Mononuclear cell (primary cell): ENCODE measurements around the gene NDUFB10. TPM values are rescaled to one million over a fixed set of nuclear protein-coding genes. Genes with fewer than 3 reads are reported as not detected.
A peak's percentile ranks its signal among the peaks of the same experiment; 100 is the strongest.

Source experiments
- H3K27me3 ChIP-seq: 2 replicates; pipeline ENCODE4 v1.6.0; 2011; ENCODE audit warnings: low read length, control low read depth; ENCODE audit not compliant: insufficient read depth
- H3K4me1 ChIP-seq: 2 replicates; pipeline ENCODE4 v1.5.1; 2011; ENCODE audit warnings: mild to moderate bottlenecking, low read length, control low read depth; ENCODE audit not compliant: insufficient read depth
- H3K4me3 ChIP-seq: 2 replicates; pipeline ENCODE4 v1.5.1; 2011; ENCODE audit warnings: mild to moderate bottlenecking, low read length, moderate library complexity
- H3K9me3 ChIP-seq: 2 replicates; pipeline ENCODE4 v1.5.1; 2011; ENCODE audit warnings: low read depth, mild to moderate bottlenecking, control low read depth, low read length
- total RNA-seq: library from RNA; depleted of rRNA; stranded (reverse); fragments of >200 nt; gene quantifications from one replicate; pipeline ENCODE4 v1.2.3, GENCODE V29; 2012

NDUFB10 gene
- total RNA-seq, 1 donor: 57.1 TPM

GRCh38 chr16:1991948-1992703 is 32.8 kb downstream of the NDUFB10 start:
- peaks cover 21% of the 10 kb centered on the region for H3K4me1 ChIP-seq
- H3K4me3 ChIP-seq: peak overlapping the region; percentile 15
- H3K9me3 ChIP-seq: no peaks in the 10 kb centered on the region
- H3K27me3 ChIP-seq: peaks cover 23% of the 10 kb centered on the region

- H3K4me3 ChIP-seq: no peak overlapping the region
- H3K27me3 ChIP-seq: peaks cover 23% of the 10 kb centered on the region
- H3K4me1 ChIP-seq: peaks cover 21% of the 10 kb centered on the region
- H3K9me3 ChIP-seq: no peaks in the 10 kb centered on the region
Measured at GRCh38 chr16:1992704-1993317, 33.5 kb downstream of the NDUFB10 start.

- Histone ChIP-seq H3K4me3 (no peak overlapping the region), H3K27me3 (peaks cover 20% of the 10 kb centered on the region), H3K4me1 (peaks cover 21% of the 10 kb centered on the region), H3K9me3 (no peaks in the 10 kb centered on the region)
Measured at GRCh38 chr16:1993731-1994131, 34.4 kb downstream of the NDUFB10 start.

- Histone ChIP-seq H3K27me3 (no peaks in the 10 kb centered on the region), H3K4me3 (no peak overlapping the region), H3K9me3 (no peaks in the 10 kb centered on the region), H3K4me1 (no peaks in the 10 kb centered on the region)
Measured at GRCh38 chr16:1997494-1998359, 38.4 kb downstream of the NDUFB10 start.

GRCh38 chr16:1998360-1998835 is 39.1 kb downstream of the NDUFB10 start:
- Histone ChIP-seq H3K9me3 (no peaks in the 10 kb centered on the region), H3K4me1 (no peaks in the 10 kb centered on the region), H3K27me3 (no peaks in the 10 kb centered on the region), H3K4me3 (no peak overlapping the region)

GRCh38 chr16:1998852-1999801 is 39.8 kb downstream of the NDUFB10 start:
- Histone ChIP-seq H3K4me1 (peaks cover 4% of the 10 kb centered on the region), H3K4me3 (no peak overlapping the region), H3K9me3 (no peaks in the 10 kb centered on the region), H3K27me3 (no peaks in the 10 kb centered on the region)

- H3K4me1 ChIP-seq: peaks cover 9% of the 10 kb centered on the region
- no peaks in the 10 kb centered on the region for H3K9me3 ChIP-seq
- H3K4me3 ChIP-seq: no peak overlapping the region
- H3K27me3 ChIP-seq: no peaks in the 10 kb centered on the region
Measured at GRCh38 chr16:1999866-2000514, 40.7 kb downstream of the NDUFB10 start.

- no peak overlapping the region for H3K4me3 ChIP-seq
- H3K4me1 ChIP-seq: peaks cover 19% of the 10 kb centered on the region
- no peaks in the 10 kb centered on the region for H3K27me3 ChIP-seq
- H3K9me3 ChIP-seq: no peaks in the 10 kb centered on the region
Measured at GRCh38 chr16:2001035-2001434, 41.7 kb downstream of the NDUFB10 start.

- no peaks in the 10 kb centered on the region for H3K27me3 ChIP-seq
- peaks cover 23% of the 10 kb centered on the region for H3K4me1 ChIP-seq
- no peaks in the 10 kb centered on the region for H3K9me3 ChIP-seq
- no peak overlapping the region for H3K4me3 ChIP-seq
Measured at GRCh38 chr16:2001456-2002355, 42.4 kb downstream of the NDUFB10 start.

- H3K27me3 ChIP-seq: no peaks in the 10 kb centered on the region
Measured at GRCh38 chr16:2002406-2003230, 43.3 kb downstream of the NDUFB10 start.

GRCh38 chr16:2003231-2003826 is 44.0 kb downstream of the NDUFB10 start:
- no peaks in the 10 kb centered on the region for H3K27me3 ChIP-seq
- H3K4me1 ChIP-seq: peaks cover 40% of the 10 kb centered on the region
- H3K9me3 ChIP-seq: no peaks in the 10 kb centered on the region
- H3K4me3 ChIP-seq: no peak overlapping the region

More at GRCh38 chr16:2002406-2003230, 43.3 kb downstream of the NDUFB10 start:
- H3K4me1 ChIP-seq: peaks cover 33% of the 10 kb centered on the region
- H3K4me3 ChIP-seq: no peak overlapping the region
- no peaks in the 10 kb centered on the region for H3K9me3 ChIP-seq
